GM19043 (cell line): Measurements from ENCODE around the gene BORCS5.
"Not testable (repeated sequence)": the region's sequence is repeated elsewhere in the genome, so short reads cannot be mapped to it uniquely, and the experiment has no call there.

Source experiments
- ATAC-seq: cut with Tn5 transposase; IDR thresholded peaks from one replicate; pipeline ENCODE4 v1.9.1; 2021; ENCODE audit warnings: low read depth; ENCODE audit not compliant: unreplicated experiment

BORCS5 gene

DNA sequence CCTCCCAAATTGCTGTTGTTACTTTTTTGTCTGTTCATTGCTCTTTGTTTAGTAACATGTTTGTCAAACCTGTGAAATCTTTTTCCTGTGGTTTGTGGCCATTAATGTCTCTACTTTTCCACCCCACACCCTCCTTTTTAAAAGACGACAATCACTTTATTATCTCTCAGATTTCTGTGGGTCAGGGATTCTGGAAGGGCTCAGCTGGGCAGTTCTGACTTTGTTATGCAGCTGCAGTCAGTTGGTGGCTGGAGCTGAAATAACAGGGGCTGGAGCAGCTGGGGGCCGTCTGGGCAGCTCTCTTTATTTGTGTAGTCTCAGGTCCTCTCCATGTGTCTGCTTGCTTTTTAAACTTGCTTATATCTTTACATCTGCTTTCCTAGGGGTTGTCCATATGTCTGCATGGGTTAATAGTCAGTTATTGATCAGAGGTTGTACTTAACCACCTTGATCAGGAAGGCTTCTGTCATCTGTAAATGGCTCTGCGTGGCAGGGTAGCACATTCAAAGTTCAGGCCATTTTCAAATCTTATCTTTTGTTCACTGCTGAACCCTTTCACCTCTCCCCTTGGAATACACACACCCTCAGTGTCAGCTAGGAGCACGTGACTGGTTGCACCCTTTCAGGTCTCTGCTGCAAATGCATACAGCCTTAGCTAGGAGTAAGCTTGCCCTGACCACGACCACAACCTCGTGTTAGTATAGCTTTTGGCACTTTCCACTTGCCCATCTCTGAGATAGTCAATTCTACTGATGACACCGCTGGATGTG lies 27.9 kb downstream of the BORCS5 start:
- no peak for ATAC-seq

DNA sequence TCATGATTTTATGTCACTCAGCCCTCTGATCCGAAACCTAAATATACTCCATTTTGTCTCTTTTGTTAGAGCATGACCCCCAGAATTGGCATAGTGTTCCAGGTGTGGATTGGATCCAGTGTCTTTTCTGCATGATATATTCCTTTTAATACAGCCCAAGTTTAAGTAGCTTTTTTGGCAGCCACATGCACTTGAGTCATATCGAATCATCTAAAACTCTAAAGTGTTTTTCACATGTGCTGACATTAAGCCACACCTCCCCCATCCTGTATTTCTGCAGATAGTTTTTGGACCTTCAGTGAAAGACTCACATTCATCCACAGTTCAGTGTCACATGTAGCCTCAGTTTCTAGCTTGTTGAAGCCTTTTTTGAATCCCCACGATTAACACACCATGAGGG lies 30.6 kb downstream of the BORCS5 start:
- ATAC-seq, result no peak

DNA sequence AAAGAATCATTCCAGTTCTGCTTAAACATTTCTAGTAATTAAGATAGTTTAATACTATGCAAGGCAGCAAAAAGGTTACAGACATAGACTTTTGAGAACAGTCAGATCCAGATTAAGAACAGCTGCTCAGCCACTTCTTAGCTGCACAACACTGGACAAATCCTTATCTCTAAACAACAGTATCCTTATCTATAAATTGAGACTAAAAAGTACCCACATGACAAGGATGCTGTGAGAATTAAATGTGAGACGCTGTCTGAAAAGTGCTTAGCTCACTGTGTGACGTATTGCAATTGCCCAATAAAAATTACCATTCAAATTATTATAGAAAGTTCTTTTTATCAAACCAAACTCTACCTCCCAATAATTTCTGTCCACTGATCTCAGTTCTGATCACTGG lies 35.5 kb downstream of the BORCS5 start:
- no peak for ATAC-seq

DNA sequence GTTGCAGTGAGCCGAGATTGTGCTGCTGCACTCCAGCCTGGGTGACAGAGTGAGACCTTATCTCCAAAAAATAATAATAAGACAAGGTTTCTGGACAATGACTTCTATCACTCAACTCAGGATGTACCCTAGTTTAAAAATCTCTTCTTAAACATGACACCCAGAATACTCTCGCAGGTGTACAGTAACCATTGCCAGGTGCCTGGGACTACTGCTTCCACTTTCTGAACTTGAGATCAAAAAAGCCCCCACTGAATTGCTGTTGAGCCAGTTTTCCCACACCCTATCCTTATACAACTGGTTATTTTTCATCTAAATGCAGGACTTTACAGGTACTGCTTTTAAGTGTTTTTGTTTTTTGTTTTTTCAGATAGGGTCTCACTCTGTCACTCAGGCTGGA lies 36.3 kb downstream of the BORCS5 start:
- no peak for ATAC-seq

DNA sequence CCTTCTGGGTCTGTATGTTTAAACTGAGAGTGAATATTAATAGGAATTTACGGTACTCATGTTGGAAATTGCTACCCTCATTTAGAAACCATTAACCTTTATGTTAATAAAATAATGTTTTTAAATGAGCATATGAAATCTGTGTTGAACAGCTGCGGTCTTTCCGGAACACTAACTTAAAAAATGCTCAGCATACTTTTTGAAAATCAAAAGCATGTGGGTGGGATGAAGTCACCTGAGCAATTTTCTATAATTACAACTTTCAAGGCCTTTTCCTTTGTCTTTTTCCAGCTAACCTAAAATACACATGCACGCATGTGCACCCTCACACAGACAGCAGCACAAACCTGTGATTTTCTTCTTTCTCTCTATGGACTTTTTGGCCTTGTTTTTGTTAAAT lies 39.8 kb downstream of the BORCS5 start:
- ATAC-seq, result no peak

DNA sequence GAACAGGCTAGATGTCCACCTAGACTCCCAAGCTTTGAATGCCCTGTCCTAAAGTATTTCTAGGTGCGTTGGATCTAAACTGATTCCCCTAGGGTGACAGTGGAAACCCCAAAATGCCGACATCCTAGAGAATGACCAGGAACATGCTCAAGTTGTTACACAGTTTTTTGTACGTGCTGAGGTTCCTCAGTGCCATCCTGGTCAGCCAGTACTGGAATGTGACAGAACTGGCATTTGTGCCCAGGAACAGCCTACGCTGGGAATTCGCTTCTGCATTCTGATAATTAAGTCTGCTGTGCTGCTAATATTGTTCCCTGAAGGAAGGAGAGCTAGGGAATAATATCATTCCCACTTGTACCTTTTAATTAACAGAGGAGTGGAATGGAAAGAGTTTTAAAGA lies 40.3 kb downstream of the BORCS5 start:
- ATAC-seq, result no peak

DNA sequence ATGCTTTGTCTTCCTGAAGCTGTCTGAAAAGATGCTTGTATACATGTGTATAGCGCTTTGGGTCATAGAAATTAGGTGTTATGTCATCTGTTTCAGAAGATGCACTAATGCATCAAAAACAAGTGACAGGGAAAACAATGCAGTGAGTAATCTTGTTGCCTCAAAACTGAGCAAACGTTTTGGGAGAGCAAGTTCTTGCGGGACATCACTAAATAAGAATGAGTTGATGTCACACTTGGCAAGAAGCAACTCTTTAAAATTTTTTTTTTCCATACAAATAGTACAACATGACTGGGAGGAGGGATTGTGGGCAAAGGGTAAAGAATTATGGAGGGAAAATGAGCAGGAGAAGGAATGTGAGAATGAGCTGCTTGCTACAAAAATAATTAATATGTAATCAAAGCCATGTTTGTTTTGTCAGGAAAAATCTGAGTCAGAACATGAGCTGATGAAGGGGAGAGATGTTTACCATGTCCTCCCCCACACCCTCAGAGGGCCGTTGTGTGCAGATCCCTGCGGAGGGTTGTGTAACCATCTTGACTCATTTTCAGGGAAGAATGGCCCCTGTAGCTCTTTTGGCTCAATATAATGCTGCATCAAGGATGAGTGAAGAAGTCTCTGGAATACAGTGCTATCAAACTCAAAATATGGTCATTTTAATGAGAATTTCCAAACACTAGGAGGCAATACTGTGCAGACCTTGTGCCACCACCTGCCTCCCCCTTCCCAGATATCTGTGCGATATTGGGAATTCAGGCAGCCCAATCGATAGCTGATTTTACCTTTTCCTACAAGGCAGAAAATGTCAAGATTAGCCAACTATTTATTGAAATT lies 41.4 kb downstream of the BORCS5 start:
- no peak for ATAC-seq

DNA sequence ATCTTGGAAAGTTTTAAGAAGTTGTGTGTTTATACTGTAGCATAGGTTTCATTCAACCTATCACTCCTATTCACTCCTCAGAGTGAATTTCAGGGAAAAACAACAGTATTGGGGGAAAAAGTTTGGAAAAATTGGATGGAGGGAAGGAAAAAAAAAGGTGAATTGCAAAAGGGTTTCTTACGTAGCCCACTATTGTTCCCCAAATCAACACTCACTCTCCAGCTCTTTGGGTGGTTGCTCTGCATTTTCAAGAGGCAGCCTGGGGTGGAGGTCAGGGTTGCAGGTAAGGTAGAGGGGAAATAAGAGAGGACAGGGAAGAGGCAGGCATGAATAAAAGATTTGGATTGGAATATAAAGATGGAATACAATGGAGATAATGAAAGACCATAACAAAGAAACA lies 42.3 kb downstream of the BORCS5 start:
- ATAC-seq, result no peak

DNA sequence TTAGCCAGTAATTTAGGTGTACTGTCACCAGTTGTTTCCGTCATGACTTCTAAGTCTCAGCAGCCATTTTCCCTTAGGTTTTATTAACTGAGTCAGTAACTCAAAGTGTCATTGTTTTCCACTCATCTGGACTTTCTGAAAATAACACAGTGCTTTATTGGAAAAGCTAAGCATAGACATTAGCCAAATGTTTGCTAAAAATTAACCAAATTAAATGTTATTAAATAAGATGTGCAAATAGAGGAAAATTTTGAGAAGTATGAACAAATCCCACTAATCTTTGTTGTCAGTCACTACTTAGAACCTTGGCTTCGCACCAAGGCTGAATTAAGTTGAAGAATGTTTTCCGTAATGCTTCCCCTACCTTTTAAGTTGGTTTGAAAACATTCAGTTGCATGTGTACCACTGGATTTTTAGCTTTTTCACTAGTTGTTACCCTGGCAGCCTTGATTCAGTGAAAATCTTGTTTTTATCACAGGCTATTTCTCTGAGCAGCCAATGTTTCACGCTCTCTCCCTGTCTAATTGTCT lies 43.0 kb downstream of the BORCS5 start:
- ATAC-seq, result no peak

DNA sequence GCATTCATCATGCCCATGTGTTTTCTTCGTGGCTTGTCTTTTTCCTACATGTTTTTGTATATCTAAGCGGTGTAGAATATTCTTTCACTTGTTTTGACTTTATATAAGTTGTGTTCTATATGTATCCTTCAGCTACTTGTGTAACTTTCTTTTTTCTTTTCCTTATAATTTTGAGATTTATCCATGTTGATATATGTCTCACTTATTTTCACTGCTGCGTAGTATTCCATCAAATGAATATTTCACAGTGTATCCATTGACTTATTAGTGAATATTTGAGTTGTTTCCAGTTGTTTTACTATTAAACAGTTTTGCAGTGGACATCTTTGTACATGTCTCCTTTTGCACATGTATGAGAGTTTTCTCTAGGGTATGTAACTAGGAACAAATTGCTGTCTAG lies 43.9 kb downstream of the BORCS5 start:
- no peak for ATAC-seq

DNA sequence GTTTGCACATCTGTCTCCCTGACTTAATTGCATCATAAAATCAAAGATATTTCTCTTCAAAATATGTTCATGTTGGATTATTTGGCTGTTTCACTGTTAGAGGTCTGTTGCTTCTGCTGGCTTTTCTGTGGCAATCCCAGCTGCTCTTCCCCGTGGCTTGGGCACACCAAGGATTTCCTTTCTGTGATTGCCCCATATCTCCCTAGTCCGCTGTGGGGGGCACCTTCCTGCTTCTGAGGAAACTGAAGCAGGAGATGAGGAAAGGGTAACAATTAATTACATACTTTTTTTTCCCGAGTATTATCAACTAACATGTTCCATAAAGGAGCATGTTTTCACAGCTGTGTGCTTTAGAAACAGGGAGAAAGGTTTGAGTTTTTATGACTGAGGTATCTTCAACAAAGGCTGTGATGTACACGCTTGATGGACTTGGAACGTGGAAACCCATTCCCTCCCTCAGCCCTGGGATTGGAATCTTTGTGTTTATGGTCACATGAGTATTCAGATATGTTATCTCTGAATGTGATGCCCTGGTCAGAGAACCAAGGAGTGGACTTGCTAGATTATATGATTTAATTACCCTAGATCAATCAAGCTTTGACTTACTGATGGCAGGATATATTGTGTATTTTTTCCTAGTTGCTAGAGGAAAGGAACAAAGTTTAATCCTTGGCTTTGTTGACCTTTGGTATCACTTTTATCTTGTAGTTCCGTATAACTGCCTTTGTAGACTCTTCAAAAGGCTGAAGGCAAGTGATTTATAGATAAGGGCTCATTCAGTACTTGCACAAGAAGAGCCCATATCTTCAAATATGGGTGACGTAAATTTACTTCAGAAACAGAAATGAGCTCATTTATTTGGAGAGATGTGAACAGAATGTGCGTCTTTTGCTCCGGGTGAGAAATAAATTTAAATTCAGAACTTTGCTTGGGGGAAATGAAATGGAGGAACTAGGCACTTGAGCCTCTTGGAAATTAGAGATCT lies 46.7 kb downstream of the BORCS5 start:
- no peak for ATAC-seq

DNA sequence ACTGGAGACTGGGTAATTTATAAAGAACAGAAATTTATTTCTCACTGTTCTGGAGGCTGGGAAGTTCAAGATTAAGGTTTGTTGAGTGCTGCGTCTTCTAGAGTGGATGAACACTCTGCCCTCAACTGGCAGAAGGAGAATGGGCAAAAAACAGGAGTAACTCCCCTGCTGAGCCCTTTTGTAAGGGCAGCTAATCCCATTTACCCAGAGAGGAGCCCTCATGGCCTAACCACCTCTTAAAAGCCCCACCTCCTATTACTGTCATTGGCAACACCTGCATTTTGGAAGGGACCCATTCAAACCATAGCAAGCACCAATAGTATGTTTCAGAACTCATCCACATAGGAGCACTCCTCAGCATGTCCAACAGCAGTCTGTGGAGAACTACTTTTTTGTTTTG lies 47.4 kb downstream of the BORCS5 start:
- no peak for ATAC-seq

DNA sequence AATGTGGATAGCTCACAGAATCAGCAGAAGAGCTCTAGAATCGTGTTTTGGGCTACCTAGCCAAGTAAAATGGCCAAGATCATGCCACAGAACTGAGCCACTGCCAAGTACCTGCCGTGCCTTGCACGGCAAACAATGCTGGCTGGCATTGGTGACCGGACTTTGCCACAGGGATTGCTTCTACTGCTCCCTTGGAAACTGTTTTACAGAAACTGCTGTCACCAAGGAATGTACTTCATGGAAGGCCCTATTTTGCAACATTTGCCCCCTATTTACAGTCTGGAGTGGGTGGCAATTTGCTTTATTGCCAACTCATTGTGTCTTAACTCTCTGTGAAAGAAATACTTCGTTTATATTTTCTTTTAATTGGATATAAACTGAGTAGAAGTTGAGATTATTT lies 49.0 kb downstream of the BORCS5 start:
- ATAC-seq, result no peak

DNA sequence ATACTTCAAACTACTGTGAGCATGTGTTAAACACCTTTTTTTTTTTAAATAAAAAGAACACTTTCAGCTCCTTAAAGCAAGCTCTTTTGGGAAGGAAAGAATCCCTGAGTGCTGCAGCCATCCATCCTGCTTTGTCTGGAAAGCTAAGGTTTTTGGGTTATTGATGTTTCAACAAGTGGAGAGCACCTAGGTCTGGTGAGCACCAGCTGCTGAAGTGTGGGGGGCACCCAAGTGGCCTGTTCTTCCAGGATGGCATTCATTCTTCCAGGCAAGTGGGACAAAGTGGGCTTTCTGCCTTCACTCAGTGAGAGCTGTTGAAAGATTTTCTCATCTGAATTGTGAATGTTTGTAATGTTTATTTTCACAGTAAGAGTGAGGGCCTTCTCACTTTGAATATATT lies 49.9 kb downstream of the BORCS5 start:
- no peak for ATAC-seq

DNA sequence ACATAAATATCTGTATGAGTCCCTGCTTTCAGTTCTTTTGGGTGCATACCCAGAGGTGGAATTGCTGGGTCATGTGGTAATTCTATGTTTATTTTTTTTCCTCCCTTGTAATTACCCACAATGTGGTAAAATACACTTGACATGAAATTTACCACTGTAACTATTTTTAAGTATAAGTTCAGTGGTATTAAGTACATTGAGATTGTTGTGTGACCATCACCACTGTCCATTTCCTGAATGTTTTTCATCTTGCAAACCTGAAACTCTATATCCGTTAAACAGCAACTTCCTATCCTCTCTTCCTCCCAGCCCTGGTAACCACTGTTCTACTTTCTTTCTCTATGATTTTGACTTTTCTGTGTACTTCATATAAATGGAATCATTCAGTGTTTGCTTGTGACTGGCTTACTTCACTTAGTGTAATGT lies 51.4 kb downstream of the BORCS5 start:
- no peak for ATAC-seq

DNA sequence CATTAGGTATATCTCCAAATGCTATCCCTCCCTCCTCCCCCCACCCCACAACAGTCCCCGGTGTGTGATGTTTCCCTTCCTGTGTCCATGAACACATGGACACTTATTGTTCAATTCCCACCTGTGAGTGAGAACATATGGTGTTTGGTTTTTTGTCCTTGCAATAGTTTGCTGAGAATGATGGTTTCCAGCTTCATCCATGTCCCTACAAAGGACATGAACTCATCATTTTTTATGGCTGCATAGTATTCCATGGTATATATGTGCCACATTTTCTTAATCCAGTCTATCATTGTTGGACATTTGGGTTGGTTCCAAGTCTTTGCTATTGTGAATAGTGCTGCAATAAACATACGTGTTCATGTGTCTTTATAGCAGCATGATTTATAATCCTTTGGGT lies 52.5 kb downstream of the BORCS5 start:
- not testable (repeated sequence) for ATAC-seq

DNA sequence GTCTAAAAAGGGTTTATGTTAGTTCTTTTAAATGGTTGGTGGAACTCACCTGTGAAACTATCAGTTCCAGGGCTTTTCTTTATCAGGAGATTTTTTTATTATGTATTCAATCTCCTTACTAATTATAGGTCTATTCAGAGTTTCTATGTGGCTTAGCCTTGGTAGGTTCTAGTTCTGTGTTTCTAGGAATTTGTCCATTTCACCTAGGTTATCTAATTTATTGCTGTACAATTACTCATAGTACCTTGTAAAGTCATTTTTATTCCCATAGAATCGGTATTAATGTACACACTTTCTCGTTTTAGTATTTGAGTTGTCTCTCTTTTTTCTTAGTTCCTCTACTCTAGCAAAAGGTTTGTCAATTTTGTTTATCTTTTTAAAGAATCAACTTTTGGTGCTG lies 59.0 kb downstream of the BORCS5 start:
- ATAC-seq, result no peak

DNA sequence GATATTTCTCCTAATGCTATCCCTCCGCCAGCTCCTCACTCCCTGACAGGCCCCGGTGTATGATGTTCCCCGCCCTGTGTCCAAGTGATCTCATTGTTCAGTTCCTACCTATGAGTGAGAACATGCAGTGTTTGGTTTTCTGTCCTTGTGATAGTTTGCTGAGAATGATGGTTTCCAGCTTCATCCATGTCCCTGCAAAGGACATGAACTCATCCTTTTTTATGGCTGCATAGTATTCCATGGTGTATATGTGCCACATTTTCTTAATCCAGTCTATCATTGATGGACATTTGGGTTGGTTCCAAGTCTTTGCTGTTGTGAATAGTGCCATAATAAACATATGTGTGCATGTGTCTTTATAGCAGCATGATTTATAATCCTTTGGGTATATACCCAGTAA lies 62.3 kb downstream of the BORCS5 start:
- ATAC-seq, result not testable (repeated sequence)

DNA sequence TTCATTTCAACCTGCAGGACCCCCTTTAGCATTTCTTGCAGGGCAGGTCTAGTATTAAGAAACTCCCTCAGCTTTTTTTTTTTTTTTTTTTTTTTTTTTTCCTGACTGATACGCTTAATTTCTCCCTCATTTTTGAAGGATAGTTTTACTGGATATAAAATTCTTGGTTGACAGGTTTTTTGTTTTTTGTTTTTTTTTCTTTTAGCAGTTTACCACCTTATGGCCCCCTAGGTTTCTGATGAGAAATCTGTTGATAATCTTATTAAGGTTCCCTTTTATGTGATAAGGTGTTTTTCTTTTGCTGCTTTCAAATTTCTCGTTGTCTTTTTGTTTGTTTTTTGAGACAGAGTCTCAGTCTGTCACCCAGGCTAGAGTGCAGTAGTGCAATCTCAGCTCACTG lies 66.5 kb downstream of the BORCS5 start:
- no peak for ATAC-seq

DNA sequence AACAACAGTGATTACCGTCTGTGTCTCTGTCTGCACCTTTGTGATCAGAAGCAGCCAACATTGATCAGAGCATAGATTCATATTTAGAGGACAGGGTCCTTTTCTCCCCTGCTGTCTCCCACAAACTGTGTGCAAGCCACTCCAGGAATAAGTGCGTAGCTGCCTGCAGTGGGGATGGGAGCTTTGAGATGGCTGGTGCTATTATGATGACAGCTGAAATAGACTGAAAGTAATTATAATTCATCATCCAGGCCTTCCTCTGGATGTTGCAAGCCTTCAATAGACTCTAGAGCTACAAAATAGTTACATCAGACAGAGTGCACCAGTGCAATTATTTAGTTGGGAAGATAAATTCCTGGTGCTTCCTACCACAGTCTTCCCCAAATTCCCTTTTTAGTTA lies 68.1 kb downstream of the BORCS5 start:
- no peak for ATAC-seq

DNA sequence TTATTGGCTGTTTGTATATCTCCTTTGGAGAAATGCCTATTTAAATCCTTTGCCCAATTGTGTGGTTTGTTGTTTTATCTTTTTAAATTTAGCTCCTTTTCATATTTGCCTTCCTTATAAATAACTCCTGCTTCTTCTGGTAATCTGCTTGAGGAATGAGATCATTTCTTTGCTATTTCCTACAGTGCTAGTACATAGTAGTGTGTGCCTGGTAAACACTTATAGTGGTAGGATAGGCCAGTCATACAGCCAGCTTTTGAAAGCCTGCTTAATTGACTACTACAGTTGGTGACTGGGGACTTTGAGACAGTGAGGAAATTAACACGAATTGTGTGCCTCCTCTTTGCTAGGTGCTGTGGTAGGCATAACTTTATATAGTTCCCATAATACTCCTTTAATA lies 68.7 kb downstream of the BORCS5 start:
- no peak for ATAC-seq
